ENCODE results near the gene SRRM3.
"Not testable (repeated sequence)": the region's sequence is repeated elsewhere in the genome, so short reads cannot be mapped to it uniquely, and the experiment has no call there.

The SRRM3 gene

DNA sequence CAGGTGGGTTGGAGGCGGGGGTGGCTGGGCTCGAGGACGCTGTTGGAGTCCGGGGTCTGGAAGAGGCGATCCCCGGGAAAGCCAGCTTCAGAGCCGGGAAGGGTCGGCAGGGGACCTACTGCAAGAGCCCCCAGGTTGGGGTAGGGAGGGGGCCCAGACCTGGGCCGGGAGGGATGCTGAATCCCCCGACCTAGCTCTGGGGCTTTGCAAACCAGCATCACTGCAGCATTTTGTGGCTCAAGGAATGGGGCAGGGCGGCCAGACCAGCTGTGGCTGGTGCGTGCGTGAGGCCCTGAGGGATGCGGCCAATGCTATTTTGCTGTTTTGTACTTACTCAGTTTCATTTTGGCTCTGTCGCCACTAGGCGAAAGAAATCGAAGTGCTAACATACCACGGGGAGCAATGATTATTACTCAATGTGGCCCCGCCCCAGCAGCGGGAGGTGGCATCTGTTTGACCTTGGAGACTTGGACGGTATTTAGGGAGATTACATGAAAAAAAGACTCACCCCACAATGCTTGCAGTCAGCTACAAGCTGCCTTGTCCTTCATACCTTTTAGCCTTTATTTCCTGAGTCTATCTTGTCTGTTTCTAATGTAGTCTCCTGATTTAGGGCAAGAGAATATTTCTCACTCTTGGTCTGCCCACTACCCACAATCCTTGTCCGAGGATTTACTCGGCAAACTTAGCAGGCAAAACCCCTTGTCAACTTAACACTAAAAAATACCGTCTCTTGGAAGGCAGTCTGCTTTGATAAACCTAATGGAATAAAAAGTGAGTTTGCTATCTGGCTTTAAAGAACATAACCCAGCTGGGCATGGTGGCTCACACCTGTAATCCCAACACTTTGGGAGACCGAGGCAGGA is 117.0 kb downstream of the SRRM3 start:
- peak; percentile 54 for DNase-seq

DNA sequence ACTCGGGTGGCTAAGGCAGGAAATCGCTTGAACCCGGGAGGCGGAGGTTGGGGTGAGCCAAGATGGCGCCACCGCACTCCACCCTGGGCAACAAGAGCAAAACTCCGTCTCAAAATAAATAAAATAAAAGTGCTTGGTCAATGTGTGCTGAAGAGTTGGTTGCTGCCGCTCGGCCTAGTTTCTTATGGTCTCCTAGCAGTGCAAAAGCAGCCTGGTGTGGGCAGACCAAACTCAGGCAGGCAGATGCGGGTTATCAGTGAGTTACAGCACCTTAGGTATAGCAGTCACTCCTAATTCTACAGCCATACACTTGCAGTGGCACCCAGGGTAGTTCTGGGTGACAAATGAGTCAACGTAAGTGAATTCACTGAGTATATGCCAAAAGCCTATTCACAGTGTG is 123.4 kb downstream of the SRRM3 start:
- DNase-seq = no peak

DNA sequence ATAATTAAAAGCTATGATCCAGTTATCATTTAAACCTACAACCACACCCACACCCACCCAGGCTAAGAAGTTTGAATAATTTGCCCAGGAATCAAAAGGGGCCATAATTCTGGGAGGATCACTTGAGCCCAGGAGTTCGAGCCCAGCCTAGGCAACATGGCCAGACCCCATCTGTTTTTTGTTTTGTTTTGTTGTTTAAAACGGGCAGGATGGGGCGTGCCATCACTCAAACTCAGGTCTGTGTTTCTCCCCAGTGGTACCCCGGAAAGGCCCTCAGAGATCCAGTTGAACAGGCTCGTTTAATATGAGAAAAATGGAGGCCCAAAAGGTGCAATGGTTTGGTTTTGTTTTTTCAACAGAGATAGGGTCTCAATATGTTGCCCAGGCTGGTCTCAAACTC is 124.1 kb downstream of the SRRM3 start:
- DNase-seq = no peak

DNA sequence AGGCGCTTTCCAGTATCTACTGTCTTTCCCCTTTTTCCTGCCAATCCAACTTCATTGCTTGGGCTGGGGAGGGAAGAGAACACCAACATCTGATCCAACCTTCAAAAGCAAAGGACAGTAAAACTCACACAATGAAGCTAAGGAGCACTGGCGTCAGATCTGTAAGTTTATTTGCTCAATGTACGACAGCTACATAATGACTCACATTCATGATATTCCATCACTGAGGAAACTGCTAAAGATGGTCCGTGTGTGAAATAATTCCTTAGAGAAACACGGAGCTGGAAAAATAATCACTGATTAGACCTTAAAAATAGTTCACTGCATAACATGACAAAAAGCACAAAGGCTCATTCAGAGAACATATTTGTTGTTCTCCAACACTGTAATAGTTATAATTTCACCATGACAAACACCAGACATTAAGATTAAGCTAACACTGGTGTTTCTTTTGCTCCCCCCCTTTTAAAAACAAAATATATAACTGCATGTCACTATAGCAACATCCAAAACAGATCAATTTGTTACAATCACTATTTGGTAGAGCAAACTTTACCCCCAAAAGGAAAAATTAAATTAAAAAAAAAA is 125.0 kb downstream of the SRRM3 start:
- DNase-seq = no peak

DNA sequence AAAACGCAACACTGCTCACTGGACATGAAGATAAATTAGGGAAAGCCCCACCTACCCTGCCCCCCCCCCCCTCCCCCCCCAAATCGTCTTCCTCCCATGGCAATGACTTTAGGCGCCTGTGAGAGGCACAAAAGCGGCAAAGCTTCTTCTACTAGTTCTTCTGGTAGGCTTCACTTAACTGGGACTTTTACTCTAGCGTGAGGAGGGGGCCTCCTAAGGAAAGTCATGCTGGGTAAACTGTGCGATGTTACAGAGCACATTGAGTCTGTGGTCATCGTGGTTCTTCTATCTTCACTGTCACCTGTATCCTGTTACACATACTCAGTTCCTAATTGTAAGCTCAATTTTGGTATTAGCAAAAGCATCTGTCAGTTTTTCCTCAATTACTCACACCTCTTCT is 125.9 kb downstream of the SRRM3 start:
- no peak for DNase-seq

DNA sequence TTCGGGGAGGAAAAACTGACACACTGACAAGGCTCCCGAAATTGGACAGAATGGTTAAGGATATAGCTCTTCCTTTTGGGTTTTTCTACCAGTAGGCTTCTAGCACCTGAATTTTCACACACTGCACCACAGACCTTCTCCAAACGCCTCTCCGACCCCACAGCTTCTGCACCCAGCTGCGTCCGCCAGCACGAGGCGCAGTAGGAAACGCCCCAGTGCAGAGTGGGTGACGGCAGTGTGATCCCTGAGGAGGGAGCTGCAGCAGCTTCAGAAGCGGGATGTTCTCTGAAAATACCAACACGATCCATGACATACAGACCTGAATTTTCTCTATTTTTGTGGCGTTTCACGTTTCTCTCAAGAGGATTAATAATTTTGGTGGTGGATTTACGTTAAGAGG is 126.7 kb downstream of the SRRM3 start:
- DNase-seq = no peak

DNA sequence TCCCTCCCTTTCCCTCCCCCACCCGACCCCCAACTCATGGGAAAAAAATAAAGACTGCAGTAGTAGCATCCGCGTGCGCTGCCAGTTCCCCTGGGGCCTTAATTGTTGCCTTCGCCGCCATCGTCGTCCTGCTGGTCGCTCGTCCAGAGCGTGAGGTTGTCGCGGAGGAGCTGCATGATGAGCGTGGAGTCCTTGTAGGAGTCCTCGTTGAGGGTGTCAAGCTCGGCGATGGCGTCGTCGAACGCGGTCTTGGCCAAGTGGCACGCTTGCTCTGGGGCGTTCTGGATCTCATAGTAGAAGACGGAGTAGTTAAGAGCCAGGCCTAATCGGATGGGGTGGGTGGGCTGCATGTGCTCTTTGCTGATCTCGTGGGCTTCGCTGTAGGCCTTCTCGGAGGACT is 127.8 kb downstream of the SRRM3 start:
- DNase-seq = no peak

DNA sequence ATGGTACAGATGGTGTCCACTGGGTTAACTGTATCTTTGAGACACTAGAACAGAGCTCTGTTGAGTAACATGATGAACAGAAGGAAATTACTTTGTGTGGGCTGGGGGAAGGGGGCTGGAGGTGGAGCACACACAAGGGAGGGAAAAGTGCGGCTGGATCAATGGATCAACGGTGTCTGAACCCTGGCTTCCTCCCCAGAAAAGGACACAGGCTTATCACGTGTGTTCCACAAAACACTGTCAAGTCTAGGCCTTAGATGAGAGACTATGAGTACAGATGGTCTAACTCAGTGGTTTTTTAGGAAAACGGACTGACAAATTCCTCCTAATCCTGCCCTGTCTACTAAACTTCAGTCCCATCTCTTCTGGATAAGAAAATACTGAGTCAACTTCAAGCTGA is 128.6 kb downstream of the SRRM3 start:
- no peak for DNase-seq

DNA sequence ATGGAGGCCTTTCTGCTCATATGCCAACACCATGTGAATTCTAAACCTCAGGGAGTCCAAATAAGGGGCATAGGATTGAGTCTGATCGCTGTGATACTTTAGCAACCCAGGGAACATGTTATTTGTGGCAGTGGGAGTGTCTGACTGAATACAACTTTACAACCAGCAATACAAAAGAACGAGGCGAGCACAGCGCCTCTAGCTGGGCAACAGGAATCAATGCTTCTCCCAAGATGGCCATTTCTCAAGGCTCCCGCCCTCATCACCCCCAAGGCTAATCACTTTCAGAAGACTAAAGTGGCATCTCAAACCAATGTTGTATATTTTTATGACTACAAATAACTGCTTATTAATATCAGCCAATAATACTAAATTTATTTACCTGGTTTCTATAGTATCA is 129.0 kb downstream of the SRRM3 start:
- no peak for DNase-seq

DNA sequence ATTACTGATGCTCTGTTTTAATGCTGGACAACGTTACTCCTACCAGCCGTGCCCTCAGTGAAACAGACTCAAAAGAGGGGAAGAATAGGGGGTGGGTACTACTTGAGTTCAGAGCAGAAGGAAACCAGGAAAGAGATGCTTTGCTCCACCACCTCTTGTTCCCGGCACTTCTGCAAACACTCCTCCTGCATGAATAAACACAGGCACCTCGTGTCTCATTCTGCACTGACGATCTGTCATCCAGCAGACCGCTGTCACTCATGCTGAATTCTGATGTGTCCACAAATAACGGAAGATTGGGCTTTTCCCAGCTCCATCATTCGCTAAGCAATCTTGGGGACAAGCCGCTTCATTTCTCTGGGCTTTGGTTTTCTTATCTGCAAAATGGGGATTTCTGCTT is 130.4 kb downstream of the SRRM3 start:
- no peak for DNase-seq

DNA sequence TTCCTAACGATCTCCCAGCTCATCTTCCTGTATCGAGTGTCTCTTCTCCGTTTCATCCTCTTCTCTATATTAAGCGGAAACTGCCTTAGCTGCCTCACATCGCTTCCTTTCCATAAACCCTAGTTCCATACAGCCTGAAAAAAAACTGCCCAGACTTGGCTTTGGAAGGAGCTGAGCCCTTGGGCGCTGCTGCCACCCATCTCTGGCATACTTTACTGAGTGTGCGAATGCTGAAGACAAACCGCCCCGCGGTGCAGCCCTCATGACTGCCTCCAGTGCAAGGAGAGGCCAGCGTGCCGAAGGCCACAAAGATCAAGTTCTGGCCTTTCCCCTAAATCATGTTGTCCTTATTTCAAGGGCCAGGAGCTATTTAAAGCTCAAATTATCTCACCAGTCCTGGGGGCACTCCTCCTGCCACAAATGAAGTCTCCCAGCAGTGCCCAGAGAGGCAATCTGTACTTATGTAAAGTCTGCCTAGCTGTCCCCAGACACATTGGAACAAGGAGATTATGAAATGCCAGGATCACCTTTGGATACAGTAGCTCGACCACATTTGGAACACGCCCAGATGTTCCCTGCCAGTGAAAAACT is 131.9 kb downstream of the SRRM3 start:
- DNase-seq = no peak

DNA sequence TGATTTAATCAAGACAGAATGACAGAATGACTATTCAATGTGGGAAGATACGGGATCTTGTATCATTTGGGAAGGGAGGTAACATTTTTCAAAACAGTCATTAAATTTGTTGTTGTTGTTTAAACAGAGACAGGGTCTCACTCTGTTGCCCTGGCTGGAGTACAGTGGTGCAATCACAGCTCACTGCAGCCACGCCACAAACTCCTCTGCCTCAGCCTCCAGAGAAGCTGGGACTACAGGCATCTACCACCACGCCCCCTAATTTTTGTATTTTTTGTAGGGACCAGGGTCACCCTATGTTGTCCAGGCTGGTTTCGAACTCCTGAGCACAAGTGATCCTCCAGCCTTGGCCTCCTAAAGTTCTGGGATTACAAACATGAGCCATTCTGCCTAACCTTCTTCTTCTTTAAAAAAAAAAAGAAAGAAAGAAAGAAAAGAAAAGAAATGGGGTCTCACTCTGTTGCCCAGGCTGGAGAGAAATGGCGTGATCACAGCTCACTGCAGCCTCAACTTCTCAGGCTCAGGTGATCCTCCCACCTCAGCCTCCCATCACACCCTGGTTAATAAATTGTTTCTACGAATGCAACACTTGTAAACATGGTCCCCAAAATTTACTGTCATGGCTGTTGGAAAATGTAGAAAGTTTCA is 132.7 kb downstream of the SRRM3 start:
- no peak for DNase-seq

DNA sequence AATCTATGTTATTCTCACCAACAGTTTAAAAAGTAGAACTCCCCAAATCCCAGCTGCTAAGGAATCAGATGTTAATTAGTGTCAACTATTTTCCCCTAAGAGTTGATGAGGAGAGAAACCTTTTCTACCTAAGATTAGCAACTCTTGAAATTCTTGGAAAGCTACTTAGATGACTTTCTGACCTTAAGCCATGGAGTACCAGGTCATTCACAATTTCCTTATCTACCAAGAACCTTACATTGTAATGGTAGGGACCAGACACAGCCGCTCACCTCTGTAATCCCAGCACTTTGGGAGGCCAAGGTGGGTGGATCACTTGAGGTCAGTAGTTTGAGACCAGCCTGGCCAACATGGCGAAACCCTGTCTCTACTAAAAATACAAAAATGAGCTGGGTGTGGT is 133.7 kb downstream of the SRRM3 start:
- not testable (repeated sequence) for DNase-seq

DNA sequence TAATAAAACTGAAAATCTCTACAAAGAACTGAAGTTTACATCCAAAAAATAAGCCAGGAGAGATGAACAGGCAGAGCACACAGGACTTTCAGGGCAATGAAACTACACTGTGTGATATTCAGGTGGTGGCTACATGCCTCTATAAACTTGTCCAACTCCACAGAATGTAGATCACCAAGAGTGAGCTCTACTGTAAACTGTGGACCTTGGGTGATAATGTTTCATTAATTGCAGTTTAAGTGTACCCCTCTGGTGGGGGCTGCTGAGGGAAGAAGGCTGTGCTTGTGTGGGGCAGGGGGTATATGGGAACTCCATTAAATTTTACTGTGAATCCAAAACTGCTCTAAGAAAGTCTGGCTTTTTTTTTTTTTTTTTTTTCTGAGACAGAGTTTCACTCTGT is 134.4 kb downstream of the SRRM3 start:
- no peak for DNase-seq

All from activated naive CD4-positive, alpha-beta T cell treated with anti-CD3 and anti-CD28 coated beads, Interleukin-2, amount 50 U/mL, for 16 hours (primary cell).